Hematopoietic multipotent progenitor cell treated with erythropoietin and hydrocortisone succinate and interleukin-3 and kit ligand, for 17 days (in vitro differentiated cells): ENCODE data around the gene HABP4.

Experiments used
- DNase-seq: peaks from one replicate; pipeline ENCODE4 v3.0.0-alpha.2; 2015; ENCODE audit warnings: low spot score

HABP4 gene

GRCh38 chr9:96435345-96435744, 14.6 kb upstream of the HABP4 start:
- DNase-seq = no peak

GRCh38 chr9:96436063-96436455, 13.9 kb upstream of the HABP4 start:
- DNase-seq = no peak

DNA sequence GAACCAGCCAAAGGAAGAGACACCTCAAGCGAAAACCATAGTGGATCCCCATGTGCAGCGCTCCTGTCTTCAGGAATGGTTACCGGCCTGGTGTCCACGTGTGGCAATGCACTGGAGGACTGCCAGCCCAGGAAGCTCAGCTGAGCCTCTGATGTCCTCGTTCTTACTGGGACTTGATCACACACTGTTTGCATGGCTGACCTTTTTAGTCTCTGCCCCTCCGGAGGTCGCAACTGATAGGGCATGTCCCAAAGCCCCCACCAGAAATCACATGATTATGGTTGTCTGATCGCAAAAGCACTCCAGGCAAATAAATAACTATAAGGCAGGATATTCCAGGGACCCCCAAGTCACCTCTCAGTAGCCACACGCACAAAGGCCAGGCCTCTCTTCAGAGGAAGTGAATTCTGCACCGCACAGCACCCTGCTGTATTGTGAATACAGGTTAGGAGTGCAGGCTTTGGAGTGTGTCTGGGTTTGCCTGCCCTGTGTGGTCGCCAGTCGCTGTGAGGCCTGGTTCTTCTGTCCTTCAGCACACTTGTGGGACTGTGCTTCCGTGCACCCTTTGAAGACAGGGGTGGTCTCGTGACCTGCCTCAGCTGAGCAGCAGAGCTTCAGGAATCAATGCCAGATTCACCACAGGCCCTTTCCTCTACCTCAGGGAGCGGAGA, 13.4 kb upstream of the HABP4 start:
- no peak for DNase-seq

- no peak for DNase-seq
These were observed 12.5 kb upstream of the HABP4 start for GRCh38 chr9:96437454-96437853.

- DNase-seq = no peak
These were observed 9.2 kb upstream of the HABP4 start for GRCh38 chr9:96440671-96441199.

DNA sequence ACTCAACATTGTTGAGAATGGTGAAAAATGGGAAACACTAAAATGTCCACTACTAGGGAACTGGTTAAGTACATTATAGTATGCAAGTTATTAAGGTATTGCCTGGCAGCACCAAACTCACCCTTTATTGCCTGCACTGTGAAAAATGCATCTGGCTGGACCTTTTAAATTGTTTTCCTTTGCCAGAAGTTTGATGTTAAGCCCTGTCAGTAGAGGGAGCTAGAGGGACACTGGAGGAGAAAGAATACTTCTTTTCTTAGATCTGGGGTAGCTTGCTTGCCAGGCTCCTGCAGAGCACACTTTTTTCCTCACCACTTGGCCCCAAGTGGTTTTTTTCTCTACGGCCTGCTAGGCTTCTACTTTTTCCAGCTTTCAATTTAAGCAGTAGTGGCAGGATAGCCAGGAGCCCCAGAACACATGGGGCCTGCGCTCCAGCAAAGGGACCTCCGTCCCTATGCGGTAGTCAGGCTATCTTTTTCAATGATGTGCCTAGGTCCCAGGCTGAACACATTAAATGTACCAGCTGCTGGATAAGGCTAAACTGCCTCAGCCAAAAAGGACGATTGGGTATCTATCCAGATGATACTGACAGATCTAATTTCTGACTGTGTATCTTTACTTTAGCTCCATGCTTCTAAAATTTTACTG, 8.0 kb upstream of the HABP4 start:
- peak; percentile 60 for DNase-seq

DNA sequence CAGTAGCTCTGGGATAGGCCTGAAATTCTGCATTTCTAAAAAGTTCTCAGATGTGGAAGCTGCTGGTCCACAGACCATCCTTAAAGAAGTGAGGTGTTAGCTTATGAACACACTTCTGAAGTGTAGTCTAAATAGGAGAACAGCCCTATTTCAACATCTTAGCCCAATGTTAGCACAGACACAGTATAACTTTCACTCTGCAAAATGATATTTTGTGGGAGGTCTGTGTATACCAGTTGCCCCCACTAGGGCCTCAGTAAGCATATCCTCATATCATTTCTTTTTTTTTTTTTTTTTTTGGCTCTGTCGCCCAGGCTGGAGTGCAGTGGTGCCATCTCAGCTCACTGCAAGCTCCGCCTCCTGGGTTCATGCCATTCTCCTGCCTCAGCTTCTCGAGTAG, 7.5 kb upstream of the HABP4 start:
- DNase-seq = no peak

DNA sequence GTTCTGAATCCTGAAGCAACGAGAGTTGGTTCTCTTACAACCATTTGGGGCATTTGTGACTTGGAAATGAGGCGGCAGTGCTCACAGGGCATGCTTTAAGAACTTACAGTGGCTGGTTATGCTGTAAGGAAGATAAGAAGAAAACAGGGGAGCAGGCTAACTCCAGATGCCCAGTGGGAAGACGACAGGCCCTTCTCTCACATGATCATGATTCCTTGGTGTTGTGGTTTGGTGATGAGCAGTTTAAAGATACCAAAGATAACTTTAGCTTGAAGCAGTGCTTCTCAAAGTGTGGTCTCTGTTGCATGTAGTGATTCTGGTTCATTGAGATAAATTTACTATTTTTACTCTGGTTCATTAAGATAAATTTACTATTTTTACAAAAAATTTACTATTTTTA, 2.6 kb upstream of the HABP4 start:
- DNase-seq = no peak

DNA sequence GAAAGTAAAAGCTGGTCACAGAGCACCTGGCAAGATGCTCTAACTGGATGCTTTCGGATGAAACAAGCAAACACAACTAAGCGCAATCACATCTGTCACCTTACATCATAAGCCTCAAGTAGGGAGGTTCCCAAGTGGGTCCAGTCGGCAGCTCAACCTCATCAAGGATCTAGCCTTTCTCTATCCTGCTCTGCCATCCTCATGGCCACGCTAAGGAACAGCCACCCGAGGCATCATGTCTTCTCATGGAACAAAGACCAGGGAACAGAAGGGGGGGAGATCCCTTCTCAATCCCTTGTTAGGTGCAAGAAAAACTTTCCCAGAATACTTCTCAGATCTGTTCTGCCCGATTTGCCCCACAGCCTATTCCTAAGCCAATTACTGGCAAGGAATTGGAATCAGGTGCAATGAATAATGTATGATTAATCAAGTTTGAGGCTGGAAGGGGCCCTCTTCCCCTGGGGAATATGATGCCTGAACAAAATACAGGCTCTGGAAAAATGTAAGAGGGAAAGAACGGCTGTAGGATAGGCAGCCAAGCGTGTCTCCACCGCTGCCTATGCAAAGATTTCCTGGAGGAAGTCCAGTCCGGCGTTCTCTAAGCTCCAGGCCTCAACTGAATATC, 1.3 kb upstream of the HABP4 start:
- no peak for DNase-seq

DNA sequence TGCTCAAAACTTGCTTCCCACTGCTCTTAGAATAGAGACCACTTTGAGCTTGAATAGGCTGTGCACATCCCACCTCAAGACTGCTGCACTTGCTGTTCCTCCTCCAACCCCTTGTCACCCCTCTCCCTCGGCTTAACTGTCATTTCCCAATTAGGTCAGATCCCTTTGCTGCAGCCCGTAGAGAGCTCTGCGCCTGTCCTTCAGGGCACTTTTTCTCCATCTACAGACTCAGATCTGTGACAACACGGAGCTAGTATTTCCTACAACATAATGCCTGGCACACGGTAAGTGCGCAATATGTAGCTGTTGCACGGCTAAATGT, 485 bp upstream of the HABP4 start:
- DNase-seq = no peak

DNA sequence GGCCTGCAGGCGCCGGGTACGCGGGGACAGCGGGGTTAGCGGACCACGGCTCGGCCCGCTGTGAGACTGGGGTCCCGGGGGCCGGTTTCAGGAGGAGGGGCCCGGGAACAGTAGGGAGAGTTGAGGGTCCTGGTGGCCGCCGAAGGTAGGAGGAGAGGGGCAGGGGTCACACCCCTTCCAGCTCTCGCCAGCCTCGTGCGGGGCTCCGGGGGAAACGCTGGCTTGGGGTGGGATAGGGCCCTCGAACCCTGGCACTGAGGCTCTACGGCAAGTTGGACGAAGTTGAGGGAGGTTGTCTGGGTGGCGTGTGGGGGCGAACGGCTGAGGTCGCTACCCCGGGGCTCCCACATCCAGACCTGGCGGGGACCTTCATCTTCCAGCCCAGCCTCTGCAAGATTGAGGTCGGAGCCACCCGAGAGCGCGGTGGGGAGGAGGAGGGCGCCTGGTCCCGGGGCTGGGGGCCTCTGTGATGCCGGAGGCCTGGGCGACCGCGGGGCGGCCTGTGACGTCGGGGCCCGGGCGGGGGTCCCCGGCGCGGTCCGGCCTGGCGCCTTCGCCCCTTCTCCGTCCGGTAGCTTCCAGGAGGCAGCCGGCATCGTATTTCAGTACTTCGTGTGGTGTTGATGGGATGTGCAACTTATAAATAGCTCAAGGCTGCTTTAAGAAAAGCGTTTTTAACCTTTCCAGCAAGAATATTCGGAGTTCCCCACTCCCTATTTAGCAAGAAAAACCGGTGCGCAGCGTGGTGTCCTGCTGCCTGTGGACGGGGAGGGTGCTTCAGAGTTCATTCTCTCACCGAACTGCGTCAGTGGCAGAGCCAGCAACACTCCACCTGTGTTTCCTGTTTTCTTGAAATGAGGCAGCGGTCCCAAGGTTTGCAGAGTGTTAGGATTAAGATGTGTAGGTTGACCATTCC, 902 bp downstream of the HABP4 start:
- DNase-seq = no peak

- DNase-seq = no peak
These were observed 3.7 kb downstream of the HABP4 start for GRCh38 chr9:96453625-96454024.

DNA sequence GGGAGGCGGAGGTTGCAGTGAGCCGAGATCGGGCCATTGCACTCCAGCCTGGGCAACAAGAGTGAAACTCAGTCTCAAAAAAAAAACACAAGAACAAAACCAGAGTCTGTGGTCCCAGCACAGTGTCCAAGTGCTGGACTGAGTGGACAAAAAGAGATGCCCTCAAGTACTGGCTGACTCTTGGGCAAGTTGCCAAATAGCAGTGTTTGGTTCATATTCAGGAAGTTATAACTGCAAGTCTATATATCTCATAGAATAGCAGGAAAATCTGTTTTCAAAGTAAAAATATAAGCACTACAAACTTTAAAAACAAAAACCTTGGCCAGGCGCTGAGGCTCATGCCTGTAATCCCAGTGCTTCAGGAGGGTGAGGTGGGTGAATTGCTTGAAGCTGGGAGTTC, 7.3 kb downstream of the HABP4 start:
- no peak for DNase-seq

DNA sequence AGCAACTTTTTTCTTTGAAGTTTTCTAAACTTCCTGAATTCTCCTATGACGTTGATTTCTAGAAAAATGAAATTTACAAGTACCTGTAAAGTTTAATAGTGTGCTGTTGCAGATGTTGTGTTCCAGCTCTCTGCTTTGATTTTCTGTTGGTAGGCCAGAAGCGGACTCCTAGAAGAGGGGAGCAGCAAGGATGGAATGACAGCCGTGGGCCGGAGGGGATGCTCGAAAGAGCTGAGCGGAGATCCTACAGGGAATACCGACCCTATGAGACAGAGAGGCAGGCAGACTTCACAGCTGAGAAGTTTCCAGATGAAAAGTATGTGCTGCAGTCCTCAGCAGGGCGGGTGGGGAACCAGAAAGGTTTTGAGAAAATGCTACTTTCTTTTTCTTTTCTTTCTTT, 8.3 kb downstream of the HABP4 start:
- no peak for DNase-seq

DNA sequence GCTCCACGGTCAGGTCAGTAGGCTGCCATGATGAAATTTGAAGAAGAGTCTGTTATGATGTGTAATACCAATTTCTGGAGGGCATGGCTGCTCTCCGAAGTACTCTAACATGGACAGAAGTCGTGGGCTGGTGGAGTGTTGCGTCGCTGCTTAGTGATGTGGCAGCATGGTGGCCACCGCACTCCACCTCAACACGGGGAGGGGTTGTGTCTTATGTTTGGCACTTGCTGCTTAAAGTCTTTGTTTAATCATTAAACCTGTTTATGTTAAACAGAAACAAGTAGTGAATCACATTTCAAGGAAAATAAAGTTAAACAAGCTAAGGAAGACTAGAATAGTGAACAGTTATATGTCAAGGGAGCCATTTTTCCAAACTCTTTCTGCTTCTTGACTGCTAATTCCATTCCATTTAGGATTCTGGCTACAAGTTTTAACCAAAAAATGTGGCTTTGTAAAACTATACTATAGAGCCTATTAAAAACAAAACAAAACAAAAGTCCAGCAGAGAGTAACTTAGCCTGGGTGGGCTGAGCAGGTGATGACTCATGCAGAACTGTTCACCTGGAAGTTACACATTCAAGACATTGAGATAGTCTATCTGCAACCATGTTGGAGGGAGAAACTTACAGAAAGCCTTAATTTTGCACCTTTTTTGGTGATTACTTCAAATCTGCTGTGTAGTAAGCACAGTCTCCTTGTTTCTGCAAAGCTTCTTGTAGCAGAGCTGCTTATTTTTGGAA, 9.5 kb downstream of the HABP4 start:
- no peak for DNase-seq

GRCh38 chr9:96460470-96460869, 10.5 kb downstream of the HABP4 start:
- DNase-seq = no peak

- no peak for DNase-seq
These were observed 10.9 kb downstream of the HABP4 start for GRCh38 chr9:96460882-96461281.

- no peak for DNase-seq
These were observed 11.4 kb downstream of the HABP4 start for GRCh38 chr9:96461336-96461735.

DNA sequence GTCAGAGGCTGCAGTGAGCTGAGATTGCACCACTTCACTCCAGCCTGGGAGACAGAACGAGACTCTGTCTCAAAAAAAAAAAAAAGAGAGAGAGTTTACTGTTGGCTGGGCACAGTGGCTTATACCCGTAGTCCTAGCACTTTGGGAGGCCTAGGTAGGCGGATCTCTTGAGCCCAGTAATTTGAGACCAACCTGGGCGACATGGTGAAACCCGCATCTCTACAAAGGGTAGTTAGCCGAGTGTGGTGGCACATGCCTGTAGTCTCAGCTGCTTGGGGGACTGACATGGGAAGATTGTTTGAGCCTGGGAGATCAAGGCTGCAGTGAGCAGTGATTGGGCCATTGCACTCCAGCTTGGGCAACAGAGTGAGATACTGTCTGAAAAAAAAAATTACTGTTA, 12.6 kb downstream of the HABP4 start:
- DNase-seq = no peak

- no peak for DNase-seq
These were observed 14.5 kb downstream of the HABP4 start for GRCh38 chr9:96464426-96464825.

DNA sequence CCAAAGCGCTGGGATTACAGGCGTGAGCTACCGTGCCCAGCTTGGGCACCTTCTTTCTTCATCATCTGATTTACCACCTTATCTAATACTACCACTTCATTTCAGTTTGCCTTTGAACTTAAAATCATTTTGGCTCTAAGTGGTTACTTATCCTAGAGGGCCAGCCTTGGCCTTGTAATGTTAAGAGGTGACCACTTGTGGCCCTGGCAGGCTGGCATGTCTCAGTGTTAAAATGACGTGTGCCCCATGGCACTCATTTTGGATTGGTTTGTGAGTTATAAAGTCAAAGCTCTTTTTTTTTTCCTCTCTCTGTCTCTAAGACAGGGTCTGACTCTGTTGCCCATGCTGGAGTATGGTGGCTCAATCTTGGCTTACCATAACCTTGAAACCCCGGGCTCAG, 17.8 kb downstream of the HABP4 start:
- no peak for DNase-seq

DNA sequence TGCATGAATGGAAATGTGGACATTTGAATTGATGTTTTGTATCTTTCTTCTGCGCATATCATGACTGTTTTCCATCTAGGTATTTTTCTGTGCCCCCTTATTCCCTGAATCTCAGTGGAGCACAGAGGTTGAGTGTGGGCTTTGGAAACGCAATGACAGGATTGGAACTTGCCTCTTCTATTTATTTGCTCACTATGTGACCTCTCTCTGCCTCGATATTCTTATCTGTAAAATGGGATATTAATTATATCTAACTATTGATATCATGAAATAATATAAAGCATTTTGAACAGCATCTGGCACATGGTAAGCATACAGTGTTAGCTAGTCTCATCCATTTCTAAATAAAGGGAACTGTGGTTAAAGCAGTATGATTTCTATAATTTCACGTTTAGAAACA, 26.0 kb downstream of the HABP4 start:
- no peak for DNase-seq
